Stimulated activated CD8-positive, alpha-beta memory T cell treated with anti-CD3 and anti-CD28 coated beads, Interleukin-7, amount 100 ng/mL, for 1 hour (primary cell): ENCODE data around the gene OR5AU1.

Experiments used
- DNase-seq, 2 donors: peaks; one replicate each; pipeline ENCODE4 v3.0.0-alpha.2; 2020; ENCODE audit warnings: low read depth in 2 of 2

OR5AU1 gene

DNA sequence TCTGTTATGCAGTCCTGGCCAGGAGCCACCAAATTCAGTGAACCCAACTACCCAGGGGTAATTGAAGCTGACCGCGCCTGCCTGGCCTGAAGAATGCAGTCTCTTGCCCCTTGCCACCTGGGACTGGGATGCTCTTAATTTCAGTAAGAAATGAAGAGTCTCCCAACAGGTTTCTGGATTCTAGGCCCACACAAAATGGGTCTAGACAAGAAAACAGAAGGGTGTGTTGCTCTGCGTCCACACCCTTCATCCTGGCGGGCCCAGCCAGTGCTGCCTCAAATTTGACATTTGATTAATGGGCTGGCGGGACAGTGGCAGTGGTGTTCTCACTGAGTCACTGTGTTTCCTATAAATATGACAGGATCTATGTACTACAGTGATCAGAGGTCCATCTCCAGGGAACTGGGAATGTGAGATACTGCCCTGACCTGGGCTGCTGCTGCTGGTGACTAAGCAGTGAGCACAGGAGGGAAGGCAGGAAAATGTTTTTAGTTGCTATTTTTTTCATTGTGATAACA, 48.5 kb downstream of the OR5AU1 start:
- DNase-seq, result no peak

DNA sequence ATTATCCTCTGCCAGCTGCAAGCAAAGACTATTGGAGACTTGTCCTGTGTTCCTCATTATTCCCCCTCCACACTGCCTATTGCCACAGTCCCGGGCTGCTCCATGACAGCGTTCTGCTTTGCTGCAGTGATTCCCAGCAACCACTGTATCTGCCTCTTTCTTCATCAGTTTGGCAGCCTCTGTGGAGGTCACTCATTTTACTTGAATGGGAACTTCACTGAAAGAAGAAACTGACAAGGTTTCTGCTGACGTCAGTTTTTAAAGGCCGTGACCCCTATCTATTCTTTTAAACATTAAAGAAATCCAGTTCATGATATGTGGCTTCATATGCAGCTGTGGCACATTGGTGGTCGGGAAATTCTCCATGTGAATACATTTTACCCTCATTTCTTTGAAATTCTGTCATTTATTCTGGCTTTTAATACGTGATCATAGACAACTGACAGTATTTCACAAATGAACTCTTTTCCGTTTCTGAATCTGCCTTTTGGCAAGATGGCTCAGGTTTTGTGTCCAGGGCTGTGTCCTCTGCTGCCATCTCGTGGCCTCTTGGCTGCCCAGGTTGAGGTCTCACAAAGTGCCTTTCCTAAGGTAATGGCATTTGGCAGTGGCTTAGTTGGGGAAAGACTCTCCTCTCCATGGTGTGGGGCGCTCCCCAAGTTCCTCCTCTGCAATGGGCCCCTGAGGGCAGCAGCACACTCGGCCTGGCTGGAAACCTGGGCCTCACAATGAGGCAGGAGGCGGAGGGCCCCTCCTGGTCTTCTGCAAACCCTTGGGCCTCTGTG, 49.2 kb downstream of the OR5AU1 start:
- peak; percentile 54 to 64 for DNase-seq

DNA sequence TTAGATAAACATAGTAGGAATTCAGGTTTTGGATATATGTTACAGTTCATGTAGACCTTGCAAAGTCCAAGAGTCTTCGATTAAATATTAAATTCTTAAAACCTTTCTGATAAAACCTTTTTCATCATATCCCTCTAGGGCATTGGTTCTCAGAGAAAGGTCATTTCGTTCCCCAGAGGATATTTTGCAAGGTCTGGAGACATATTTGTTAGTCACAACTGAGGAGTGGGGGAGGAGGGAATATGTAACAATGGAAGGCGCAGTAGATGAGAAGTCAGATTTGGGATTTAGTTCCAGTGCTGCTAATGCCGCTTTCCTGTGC, 49.7 kb downstream of the OR5AU1 start:
- DNase-seq, result no peak

DNA sequence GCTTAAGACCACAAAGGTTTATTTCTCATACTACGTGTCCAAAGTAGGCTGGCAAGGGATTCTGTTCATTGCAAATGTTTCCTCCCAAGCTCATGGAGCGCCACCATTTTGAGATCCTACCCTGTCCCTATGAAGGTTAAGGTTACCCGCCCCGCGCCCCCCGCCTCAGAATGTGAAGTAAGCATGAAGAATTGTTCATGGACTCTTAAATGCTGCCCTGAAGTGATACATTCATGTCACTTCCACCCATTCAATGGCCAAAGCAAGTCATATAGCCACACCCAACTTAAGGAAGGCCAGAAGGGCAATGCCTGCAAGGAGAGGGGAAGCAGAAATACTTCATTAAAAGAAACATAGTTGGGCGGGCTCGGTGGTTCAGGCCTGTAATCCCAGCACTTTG, 50.8 kb downstream of the OR5AU1 start:
- no peak for DNase-seq
